ENCODE measurements around the gene GRB10. TPM values are rescaled to one million over a fixed set of nuclear protein-coding genes. Genes with fewer than 3 reads are reported as not detected.

Gene GRB10
- total and polyA plus RNA-seq, 4 donors, result 11.6 to 68.6 (median 41.0) TPM

GRCh38 chr7:50608196-50608906 lies 174.3 kb downstream of the GRB10 start:
- Histone ChIP-seq H3K4me3 (no peak overlapping the region), H3K9me3 (ENCODE audit: control insufficient read depth in 4 of 4, insufficient read depth in 3 of 4, low read length in 3 of 4) (no peaks in the 10 kb centered on the region), H3K4me1 (ENCODE audit: control insufficient read depth in 5 of 5, insufficient read depth in 5 of 5, low read length in 5 of 5) (no peaks in the 10 kb centered on the region), H3K9ac (ENCODE audit: insufficient read depth in 1 of 2, low read length in 2 of 2) (no peak overlapping the region), H3K36me3 (ENCODE audit: control insufficient read depth in 4 of 4, insufficient read depth in 4 of 4, low read length in 4 of 4) (peaks cover 27 to 38% (median 36%) of the 10 kb centered on the region in 4 donors), H3K27ac (ENCODE audit: low read depth in 1 of 2, low read length in 1 of 2) (no peak overlapping the region), H3K27me3 (ENCODE audit: control insufficient read depth in 3 of 3, insufficient read depth in 3 of 3, low read length in 2 of 3) (no peaks in the 10 kb centered on the region)
- WGBS, 2 donors, result 77 to 78% methylated on average over 9 of the region's 9 CpGs
- ATAC-seq (ENCODE audit: insufficient read depth, low FRiP score), result no peak
- TF ChIP-seq, protein P1, sequence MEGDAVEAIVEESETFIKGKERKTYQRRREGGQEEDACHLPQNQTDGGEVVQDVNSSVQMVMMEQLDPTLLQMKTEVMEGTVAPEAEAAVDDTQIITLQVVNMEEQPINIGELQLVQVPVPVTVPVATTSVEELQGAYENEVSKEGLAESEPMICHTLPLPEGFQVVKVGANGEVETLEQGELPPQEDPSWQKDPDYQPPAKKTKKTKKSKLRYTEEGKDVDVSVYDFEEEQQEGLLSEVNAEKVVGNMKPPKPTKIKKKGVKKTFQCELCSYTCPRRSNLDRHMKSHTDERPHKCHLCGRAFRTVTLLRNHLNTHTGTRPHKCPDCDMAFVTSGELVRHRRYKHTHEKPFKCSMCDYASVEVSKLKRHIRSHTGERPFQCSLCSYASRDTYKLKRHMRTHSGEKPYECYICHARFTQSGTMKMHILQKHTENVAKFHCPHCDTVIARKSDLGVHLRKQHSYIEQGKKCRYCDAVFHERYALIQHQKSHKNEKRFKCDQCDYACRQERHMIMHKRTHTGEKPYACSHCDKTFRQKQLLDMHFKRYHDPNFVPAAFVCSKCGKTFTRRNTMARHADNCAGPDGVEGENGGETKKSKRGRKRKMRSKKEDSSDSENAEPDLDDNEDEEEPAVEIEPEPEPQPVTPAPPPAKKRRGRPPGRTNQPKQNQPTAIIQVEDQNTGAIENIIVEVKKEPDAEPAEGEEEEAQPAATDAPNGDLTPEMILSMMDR (IDR thresholded peaks at IDR 0.05; ENCODE audit: control extremely low read depth, extremely low read depth), result no peak
- no peak for DNase-seq

- no peaks in the 10 kb centered on the region for H3K4me1 ChIP-seq (ENCODE audit: control insufficient read depth in 5 of 5, insufficient read depth in 5 of 5, low read length in 5 of 5)
- DNase-seq, result no peak
- no peaks in the 10 kb centered on the region for H3K27me3 ChIP-seq (ENCODE audit: control insufficient read depth in 3 of 3, insufficient read depth in 3 of 3, low read length in 2 of 3)
- no peak overlapping the region for H3K9ac ChIP-seq (ENCODE audit: insufficient read depth in 1 of 2, low read length in 2 of 2)
- TF ChIP-seq, protein P1 (IDR thresholded peaks at IDR 0.05; ENCODE audit: control extremely low read depth, extremely low read depth), result no peak
- H3K36me3 ChIP-seq (ENCODE audit: control insufficient read depth in 4 of 4, insufficient read depth in 4 of 4, low read length in 4 of 4), result peaks cover 29 to 35% (median 31%) of the 10 kb centered on the region in 4 donors
- no peak overlapping the region for H3K4me3 ChIP-seq
- H3K9me3 ChIP-seq (ENCODE audit: control insufficient read depth in 4 of 4, insufficient read depth in 3 of 4, low read length in 3 of 4), result no peaks in the 10 kb centered on the region
- H3K27ac ChIP-seq (ENCODE audit: low read depth in 1 of 2, low read length in 1 of 2), result no peak overlapping the region
- ATAC-seq (ENCODE audit: insufficient read depth, low FRiP score), result no peak
- WGBS, 2 donors, result 93% methylated on average over 6 of the region's 6 CpGs
These were observed 175.1 kb downstream of the GRB10 start for GRCh38 chr7:50607524-50608125.

GRCh38 chr7:50605059-50605458 lies 177.6 kb downstream of the GRB10 start:
- Histone ChIP-seq H3K4me1 (ENCODE audit: control insufficient read depth in 5 of 5, insufficient read depth in 5 of 5, low read length in 5 of 5) (no peaks in the 10 kb centered on the region), H3K4me3 (no peak overlapping the region), H3K27me3 (ENCODE audit: control insufficient read depth in 3 of 3, insufficient read depth in 3 of 3, low read length in 2 of 3) (no peaks in the 10 kb centered on the region), H3K36me3 (ENCODE audit: control insufficient read depth in 4 of 4, insufficient read depth in 4 of 4, low read length in 4 of 4) (peaks cover 16 to 26% (median 21%) of the 10 kb centered on the region in 4 donors), H3K9me3 (ENCODE audit: control insufficient read depth in 4 of 4, insufficient read depth in 3 of 4, low read length in 3 of 4) (no peaks in the 10 kb centered on the region), H3K27ac (ENCODE audit: low read depth in 1 of 2, low read length in 1 of 2) (no peak overlapping the region), H3K9ac (ENCODE audit: insufficient read depth in 1 of 2, low read length in 2 of 2) (no peak overlapping the region)
- ATAC-seq (ENCODE audit: insufficient read depth, low FRiP score) (no peak), DNase-seq (no peak)
- WGBS, 2 donors, result 96 to 98% methylated on average over 13 of the region's 13 CpGs
- TF ChIP-seq, protein P1 (IDR thresholded peaks at IDR 0.05; ENCODE audit: control extremely low read depth, extremely low read depth), result no peak

Data from lung (tissue), 12 donors.